HG02678 (cell line): Measurements from ENCODE around the gene NR4A1.
"Not testable (repeated sequence)": the region's sequence is repeated elsewhere in the genome, so short reads cannot be mapped to it uniquely, and the experiment has no call there.

ENCODE experiments used
- ATAC-seq: cut with Tn5 transposase; IDR thresholded peaks from one replicate; pipeline ENCODE4 v1.9.1; 2021; ENCODE audit warnings: mild to moderate bottlenecking, moderate library complexity; ENCODE audit not compliant: unreplicated experiment

The NR4A1 gene

DNA sequence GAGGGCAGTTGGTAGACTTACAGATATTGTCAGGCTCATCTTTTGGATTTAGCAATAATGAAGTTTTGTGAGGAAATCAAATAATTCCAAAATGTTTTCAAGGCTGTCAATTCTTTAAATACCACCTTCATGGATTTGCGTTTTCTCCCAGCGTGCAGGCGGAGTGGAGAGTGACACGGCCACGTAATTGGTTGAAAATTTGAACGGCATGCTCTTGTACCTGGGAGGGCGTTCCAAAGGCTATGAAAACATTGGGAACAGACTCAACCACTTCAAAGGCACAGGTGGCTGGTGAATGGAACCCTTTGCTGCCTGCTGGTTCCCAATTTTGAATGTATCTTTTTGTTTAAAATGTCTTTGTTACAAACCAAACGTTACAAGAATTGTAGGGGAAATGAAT lies 40.6 kb downstream of the NR4A1 start:
- ATAC-seq, result no peak

- no peak for ATAC-seq
Observed at GRCh38 chr12:52093346-52093745, 42.1 kb downstream of the NR4A1 start.

GRCh38 chr12:52096332-52097044 lies 45.2 kb downstream of the NR4A1 start:
- ATAC-seq, result no peak

DNA sequence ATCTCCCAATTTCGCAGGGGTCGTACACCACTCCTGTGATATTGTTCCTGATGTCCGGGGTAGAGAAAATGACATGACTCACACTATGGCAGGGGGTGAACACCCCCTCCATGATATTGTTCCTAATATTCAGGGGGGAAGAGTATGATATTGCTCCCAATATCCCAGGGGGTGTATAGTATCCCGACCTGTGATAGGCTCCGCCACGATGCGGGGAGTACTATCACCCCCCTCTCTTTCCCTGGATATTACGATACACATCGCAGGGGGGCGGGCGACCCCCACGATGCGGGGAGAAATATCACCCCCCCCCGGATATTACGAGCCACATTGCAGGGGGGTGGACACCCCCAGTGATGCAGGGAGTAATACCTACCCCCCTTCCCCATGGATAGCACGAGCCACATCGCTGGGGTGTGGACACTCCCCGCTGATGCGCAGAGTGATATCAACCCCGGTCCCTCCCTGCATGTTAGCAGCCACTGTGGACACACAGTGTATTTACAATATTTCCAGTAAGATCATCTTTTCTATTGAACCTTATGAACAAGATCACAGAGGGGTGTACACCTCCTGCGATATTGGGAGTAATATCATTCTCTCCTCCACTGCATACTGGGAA lies 45.9 kb downstream of the NR4A1 start:
- ATAC-seq, result no peak

DNA sequence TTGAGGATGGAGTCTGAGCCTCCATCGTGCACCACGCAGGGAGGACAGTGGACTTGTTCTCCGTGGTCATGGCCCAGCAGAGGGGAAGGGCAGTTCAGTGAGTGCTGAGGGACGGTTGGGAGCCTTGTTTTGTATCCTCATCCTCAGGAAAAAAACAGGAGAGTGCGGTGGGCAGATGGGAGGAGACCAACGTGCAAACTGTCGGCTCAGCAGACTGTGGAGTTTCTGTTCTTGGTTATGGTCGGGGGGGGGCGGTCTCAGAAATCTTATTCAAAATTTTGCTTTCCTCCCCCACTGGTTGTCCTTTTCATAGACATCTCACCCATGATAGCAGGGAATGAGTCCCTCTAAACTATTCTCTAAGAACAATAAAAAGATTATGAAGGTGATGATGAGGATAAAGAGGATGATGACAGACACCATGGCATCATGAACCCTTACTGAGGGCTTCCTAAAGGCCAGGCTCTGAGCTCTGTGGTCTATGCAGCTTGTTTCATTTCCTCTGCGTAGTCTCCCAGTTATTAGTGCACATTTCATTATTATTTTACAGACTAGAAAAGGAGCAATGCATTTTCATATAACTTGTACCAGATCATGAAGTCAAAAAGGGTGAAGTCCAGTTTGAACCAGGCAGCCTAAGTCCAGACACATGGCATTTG lies 53.3 kb downstream of the NR4A1 start:
- not testable (repeated sequence) for ATAC-seq
